ENCODE data around the gene ARHGAP31. TPM values are rescaled to one million over a fixed set of nuclear protein-coding genes. Genes with fewer than 3 reads are reported as not detected.

Gene ARHGAP31
- polyA plus RNA-seq, 3 donors: 4.7 to 9.8 (median 7.6) TPM

DNA sequence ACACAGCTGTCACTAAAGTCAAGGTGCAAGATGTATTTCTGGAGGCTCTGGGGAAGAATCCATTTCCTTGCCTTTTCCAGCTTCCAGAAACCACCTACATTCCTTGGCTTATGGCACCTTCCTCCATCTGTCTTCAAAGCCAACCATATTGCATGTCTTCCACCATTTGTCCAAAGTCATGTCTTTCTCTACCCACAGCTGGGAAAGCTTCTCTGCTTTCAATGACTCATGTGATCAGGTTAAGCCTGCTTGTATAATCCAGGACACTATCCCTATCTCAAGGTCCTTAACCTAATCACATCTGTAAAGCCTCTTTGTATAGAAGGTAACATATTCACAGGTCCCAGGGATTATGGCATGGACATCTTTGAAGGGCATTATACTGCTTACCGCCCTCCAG lies 14.2 kb downstream of the ARHGAP31 start:
- H3K79me2 ChIP-seq (ENCODE audit: insufficient read depth, low read length): peaks cover 41% of the 10 kb centered on the region
- Mint-ChIP-seq H3K4me1 (peaks cover 49% of the 10 kb centered on the region), H3K36me3 (peaks cover 49 to 72% of the 10 kb centered on the region in 2 donors), H3K9me3 (no peaks in the 10 kb centered on the region), H3K4me3 (no peak overlapping the region), H3K27ac (no peak overlapping the region), H3K27me3 (ENCODE audit: low read depth in 3 of 3) (no peaks in the 10 kb centered on the region)
- WGBS (ENCODE audit: insufficient coverage): 100% methylated on average over 1 of the region's 1 CpG
- no peaks in the 10 kb centered on the region for H3K27me3 ChIP-seq (ENCODE audit: control insufficient read depth in 2 of 2, insufficient read depth in 2 of 2, low read length in 2 of 2)
- H3K4me1 ChIP-seq (ENCODE audit: control insufficient read depth in 1 of 2, insufficient read depth in 2 of 2, low read length in 2 of 2): peaks cover 19 to 40% of the 10 kb centered on the region in 2 donors
- intact Hi-C loops (cut with micrococcal nuclease): no loop called here
- no peak overlapping the region for H2AFZ ChIP-seq (ENCODE audit: insufficient read depth, low read depth, low read length, poor library complexity, severe bottlenecking)
- DNase-seq: no peak
- H3K4me3 ChIP-seq (replicated peaks in 1 of 3; ENCODE audit: low read depth in 2 of 3, low read length in 3 of 3): no peak overlapping the region
- no peak overlapping the region for H3K4me2 ChIP-seq (replicated peaks; ENCODE audit: extremely low read depth, low read length, poor library complexity, severe bottlenecking)
- TF ChIP-seq, protein P1, sequence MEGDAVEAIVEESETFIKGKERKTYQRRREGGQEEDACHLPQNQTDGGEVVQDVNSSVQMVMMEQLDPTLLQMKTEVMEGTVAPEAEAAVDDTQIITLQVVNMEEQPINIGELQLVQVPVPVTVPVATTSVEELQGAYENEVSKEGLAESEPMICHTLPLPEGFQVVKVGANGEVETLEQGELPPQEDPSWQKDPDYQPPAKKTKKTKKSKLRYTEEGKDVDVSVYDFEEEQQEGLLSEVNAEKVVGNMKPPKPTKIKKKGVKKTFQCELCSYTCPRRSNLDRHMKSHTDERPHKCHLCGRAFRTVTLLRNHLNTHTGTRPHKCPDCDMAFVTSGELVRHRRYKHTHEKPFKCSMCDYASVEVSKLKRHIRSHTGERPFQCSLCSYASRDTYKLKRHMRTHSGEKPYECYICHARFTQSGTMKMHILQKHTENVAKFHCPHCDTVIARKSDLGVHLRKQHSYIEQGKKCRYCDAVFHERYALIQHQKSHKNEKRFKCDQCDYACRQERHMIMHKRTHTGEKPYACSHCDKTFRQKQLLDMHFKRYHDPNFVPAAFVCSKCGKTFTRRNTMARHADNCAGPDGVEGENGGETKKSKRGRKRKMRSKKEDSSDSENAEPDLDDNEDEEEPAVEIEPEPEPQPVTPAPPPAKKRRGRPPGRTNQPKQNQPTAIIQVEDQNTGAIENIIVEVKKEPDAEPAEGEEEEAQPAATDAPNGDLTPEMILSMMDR (IDR thresholded peaks at IDR 0.05): no peak
- H4K20me1 ChIP-seq (ENCODE audit: insufficient read depth, low read length): peaks cover 58% of the 10 kb centered on the region
- no peak overlapping the region for H3K9ac ChIP-seq (ENCODE audit: insufficient read depth, low read length, poor library complexity, severe bottlenecking)
- peaks cover 0 to 32% of the 10 kb centered on the region in 2 donors for H3K36me3 ChIP-seq (replicated peaks in 1 of 2; ENCODE audit: control insufficient read depth in 1 of 2, insufficient read depth in 2 of 2, low read length in 2 of 2)
- no peaks in the 10 kb centered on the region for H3K9me3 ChIP-seq (replicated peaks in 1 of 2; ENCODE audit: control insufficient read depth in 1 of 2, insufficient read depth in 1 of 2, low read length in 2 of 2)
- H3K27ac ChIP-seq (ENCODE audit: low read depth in 1 of 2, low read length in 2 of 2): no peak overlapping the region

DNA sequence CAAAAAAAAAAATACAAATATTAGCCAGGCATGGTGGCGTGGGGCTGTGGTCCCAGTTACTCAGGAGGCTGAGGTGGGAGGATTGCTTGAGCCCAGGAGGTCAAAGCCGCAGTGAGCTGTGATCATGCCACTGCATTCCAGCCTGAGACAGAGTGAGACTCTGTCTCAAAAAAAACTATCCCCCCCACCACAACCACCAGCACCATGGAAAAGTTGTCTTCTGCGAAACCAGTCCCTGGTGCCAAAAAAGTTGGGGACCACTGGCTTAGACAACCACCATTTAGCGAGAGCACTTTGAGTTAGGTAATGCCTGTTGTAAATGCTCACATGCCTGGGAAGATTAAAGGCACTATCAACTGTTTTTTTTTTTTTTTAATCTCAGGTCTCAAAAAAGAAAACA lies 15.4 kb downstream of the ARHGAP31 start:
- no peak overlapping the region for H2AFZ ChIP-seq (ENCODE audit: insufficient read depth, low read depth, low read length, poor library complexity, severe bottlenecking)
- no peak overlapping the region for H3K4me3 ChIP-seq (replicated peaks in 1 of 3; ENCODE audit: low read depth in 2 of 3, low read length in 3 of 3)
- peaks cover 52% of the 10 kb centered on the region for H3K4me1 Mint-ChIP-seq
- H3K79me2 ChIP-seq (ENCODE audit: insufficient read depth, low read length): peaks cover 31% of the 10 kb centered on the region
- no peaks in the 10 kb centered on the region for H3K27me3 Mint-ChIP-seq (ENCODE audit: low read depth in 3 of 3)
- no peaks in the 10 kb centered on the region for H3K27me3 ChIP-seq (ENCODE audit: control insufficient read depth in 2 of 2, insufficient read depth in 2 of 2, low read length in 2 of 2)
- H3K27ac ChIP-seq (ENCODE audit: low read depth in 1 of 2, low read length in 2 of 2): no peak overlapping the region
- TF ChIP-seq, protein P1 (IDR thresholded peaks at IDR 0.05): no peak
- H3K9me3 Mint-ChIP-seq: no peaks in the 10 kb centered on the region
- peak overlapping the region in 1 of 7 donors; percentile 7 for H3K27ac Mint-ChIP-seq
- no CpG with 5 or more reads among the region's 4 CpGs for WGBS (ENCODE audit: insufficient coverage)
- H3K4me1 ChIP-seq (ENCODE audit: control insufficient read depth in 1 of 2, insufficient read depth in 2 of 2, low read length in 2 of 2): peaks cover 17 to 36% of the 10 kb centered on the region in 2 donors
- no peak overlapping the region for H3K9ac ChIP-seq (ENCODE audit: insufficient read depth, low read length, poor library complexity, severe bottlenecking)
- H3K4me2 ChIP-seq (replicated peaks; ENCODE audit: extremely low read depth, low read length, poor library complexity, severe bottlenecking): no peak overlapping the region
- H4K20me1 ChIP-seq (ENCODE audit: insufficient read depth, low read length): peaks cover 60% of the 10 kb centered on the region
- DNase-seq: no peak
- H3K36me3 Mint-ChIP-seq: peaks cover 57 to 73% of the 10 kb centered on the region in 2 donors
- H3K36me3 ChIP-seq (replicated peaks in 1 of 2; ENCODE audit: control insufficient read depth in 1 of 2, insufficient read depth in 2 of 2, low read length in 2 of 2): peaks cover 6 to 44% of the 10 kb centered on the region in 2 donors
- no peak overlapping the region for H3K4me3 Mint-ChIP-seq
- H3K9me3 ChIP-seq (replicated peaks in 1 of 2; ENCODE audit: control insufficient read depth in 1 of 2, insufficient read depth in 1 of 2, low read length in 2 of 2): no peaks in the 10 kb centered on the region
- intact Hi-C loops (cut with micrococcal nuclease): no loop called here
